Small intestine (tissue), 7 donors: ENCODE measurements around the gene THOP1. TPM values are rescaled to one million over a fixed set of nuclear protein-coding genes. Genes with fewer than 3 reads are reported as not detected.

Source experiments
- DNase-seq, 2 donors: peaks; one replicate each; pipeline versions ENCODE4 v3.0.0 to v3.0.0-alpha.2; 2013
- FAIRE-seq: peaks from 2 replicates; lab custom pipeline; 2012; peaks lifted over from hg19 to GRCh38; lab: Jason Lieb, UNC
- H3K27ac ChIP-seq, 3 donors: one replicate each; pipeline ENCODE4 v1.5.1; 2013; ENCODE audit warnings: low read length in 2 of 3, mild to moderate bottlenecking in 2 of 3, control low read depth in 1 of 3, inconsistent platforms in 1 of 3, low read depth in 1 of 3, moderate library complexity in 1 of 3
- H3K27me3 ChIP-seq, 3 donors: one replicate each; pipeline ENCODE4 v1.6.1; 2013; ENCODE audit warnings: low read length in 3 of 3, inconsistent platforms in 1 of 3; ENCODE audit not compliant: control insufficient read depth in 3 of 3, insufficient read depth in 3 of 3
- H3K36me3 ChIP-seq, 3 donors: one replicate each; pipeline ENCODE4 v1.6.1; 2013; ENCODE audit warnings: low read length in 3 of 3, inconsistent platforms in 1 of 3, low read depth in 1 of 3, mild to moderate bottlenecking in 1 of 3, moderate library complexity in 1 of 3; ENCODE audit not compliant: control insufficient read depth in 3 of 3, insufficient read depth in 2 of 3
- H3K4me1 ChIP-seq, 3 donors: one replicate each; pipeline ENCODE4 v1.6.1; 2013; ENCODE audit warnings: low read length in 2 of 3, inconsistent platforms in 1 of 3, low read depth in 1 of 3, mild to moderate bottlenecking in 1 of 3, moderate library complexity in 1 of 3; ENCODE audit not compliant: control insufficient read depth in 3 of 3, insufficient read depth in 2 of 3
- H3K4me3 ChIP-seq, 3 donors: one replicate each; pipeline ENCODE4 v1.5.1; 2013; ENCODE audit warnings: low read length in 3 of 3, control low read depth in 1 of 3, inconsistent platforms in 1 of 3, low read depth in 1 of 3, mild to moderate bottlenecking in 1 of 3, moderate library complexity in 1 of 3
- H3K9me3 ChIP-seq, 2 donors: one replicate each; pipeline ENCODE4 v1.6.1; 2013; ENCODE audit warnings: low read depth in 1 of 2, low read length in 1 of 2; ENCODE audit not compliant: control insufficient read depth in 2 of 2, insufficient read depth in 1 of 2
- WGBS, 3 donors: extraction: QIAGEN DNeasy Blood & Tissue Kit; methylation state at CpG; one replicate each; pipeline ENCODE4 v1.1.7; 2013; 5-methylcytosine and 5-hydroxymethylcytosine counted together
- polyA plus RNA-seq, 4 donors: library from polyadenylated mRNA; stranded (reverse) in 3 of 4; unstranded in 1 of 4; fragments of 200-250 nt in 3 of 4; fragments of 120-200 nt in 1 of 4; gene quantifications; one replicate each; pipeline versions ENCODE4 v1.2.1 to v1.2.3, GENCODE V29; 2013
- donor health status: healthy with polysubstance abuse.
- donor health status: control.
- donor health status: control.
- donor health status: Bipolar disorder and iron deficiency.
- donor health status: healthy.

Gene THOP1
- polyA plus RNA-seq, 4 donors: 36.6 to 86.3 (median 78.1) TPM

GRCh38 chr19:2819540-2820111, 34.3 kb downstream of the THOP1 start, which contains the start of gene ZNF554:
Gene ZNF554, plus strand, starts transcription at chr19:2819868. Its CDS starts 204 bp downstream, at chr19:2820072.
- DNase-seq (peak; percentile 93 to 98), FAIRE-seq (no peak)
- Histone ChIP-seq H3K9me3 (no peaks in the 10 kb centered on the region), H3K36me3 (peaks cover 0 to 35% (median 5%) of the 10 kb centered on the region in 3 donors), H3K27me3 (no peaks in the 10 kb centered on the region), H3K4me3 (peak within 1 kb of the TSS; percentile 76 to 93 (median 83)), H3K4me1 (peaks cover 0 to 4% (median 0%) of the 10 kb centered on the region in 3 donors), H3K27ac (no peak within 1 kb of the TSS)
- WGBS, 3 donors: 0% methylated on average over 44 to 64 of the region's 64 CpGs

GRCh38 chr19:2820112-2820702, 34.9 kb downstream of the THOP1 start:
- H3K4me1 ChIP-seq: peaks cover 0 to 4% (median 0%) of the 10 kb centered on the region in 3 donors
- 2 to 5% (median 2%) methylated on average over 22 to 36 of the region's 36 CpGs for WGBS, 3 donors
- no peak for FAIRE-seq

GRCh38 chr19:2822846-2823245, 37.5 kb downstream of the THOP1 start:
- Histone ChIP-seq H3K4me1 (peaks cover 0 to 4% (median 0%) of the 10 kb centered on the region in 3 donors), H3K9me3 (peaks cover 0 to 22% of the 10 kb centered on the region in 2 donors), H3K27me3 (no peaks in the 10 kb centered on the region), H3K4me3 (no peak overlapping the region), H3K27ac (no peak overlapping the region), H3K36me3 (peaks cover 0 to 34% (median 0%) of the 10 kb centered on the region in 3 donors)
- DNase-seq (no peak), FAIRE-seq (no peak)
- WGBS, 3 donors: 93 to 97% (median 94%) methylated on average over 5 of the region's 5 CpGs

More at GRCh38 chr19:2820112-2820702, 34.9 kb downstream of the THOP1 start:
- Histone ChIP-seq H3K4me3 (peak overlapping the region; percentile 76 to 93 (median 83)), H3K36me3 (peaks cover 0 to 30% (median 5%) of the 10 kb centered on the region in 3 donors), H3K27ac (no peak overlapping the region), H3K9me3 (peaks cover 0 to 2% of the 10 kb centered on the region in 2 donors), H3K27me3 (no peaks in the 10 kb centered on the region)
- no peak for DNase-seq

- Histone ChIP-seq H3K36me3 (peaks cover 0 to 42% (median 3%) of the 10 kb centered on the region in 3 donors), H3K4me1 (peaks cover 0 to 4% (median 0%) of the 10 kb centered on the region in 3 donors), H3K27ac (no peak overlapping the region), H3K9me3 (peaks cover 0 to 27% of the 10 kb centered on the region in 2 donors), H3K27me3 (no peaks in the 10 kb centered on the region), H3K4me3 (no peak overlapping the region)
- FAIRE-seq (no peak), DNase-seq (no peak)
- 79 to 93% (median 89%) methylated on average over 9 of the region's 9 CpGs for WGBS, 3 donors
Measured at GRCh38 chr19:2823646-2824045, 38.3 kb downstream of the THOP1 start.

GRCh38 chr19:2824129-2824528, 38.8 kb downstream of the THOP1 start:
- no peak for FAIRE-seq
- no peak for DNase-seq
- Histone ChIP-seq H3K9me3 (peaks cover 0 to 28% of the 10 kb centered on the region in 2 donors), H3K36me3 (peaks cover 0 to 43% (median 3%) of the 10 kb centered on the region in 3 donors), H3K27me3 (no peaks in the 10 kb centered on the region), H3K4me1 (peaks cover 0 to 4% (median 0%) of the 10 kb centered on the region in 3 donors), H3K27ac (no peak overlapping the region), H3K4me3 (no peak overlapping the region)
- 60 to 72% (median 68%) methylated on average over 8 of the region's 8 CpGs for WGBS, 3 donors

GRCh38 chr19:2827022-2827421, 41.7 kb downstream of the THOP1 start:
- Histone ChIP-seq H3K4me1 (no peaks in the 10 kb centered on the region), H3K27me3 (no peaks in the 10 kb centered on the region), H3K36me3 (peaks cover 0 to 45% (median 3%) of the 10 kb centered on the region in 3 donors), H3K4me3 (no peak overlapping the region), H3K27ac (no peak overlapping the region), H3K9me3 (peaks cover 0 to 47% of the 10 kb centered on the region in 2 donors)
- no peak for DNase-seq
- FAIRE-seq: no peak
- WGBS, 3 donors: 89 to 98% (median 92%) methylated on average over 2 of the region's 2 CpGs

GRCh38 chr19:2827840-2828489, 42.7 kb downstream of the THOP1 start:
- peaks cover 0 to 48% (median 8%) of the 10 kb centered on the region in 3 donors for H3K36me3 ChIP-seq
- WGBS, 3 donors: 87 to 95% (median 90%) methylated on average over 13 of the region's 13 CpGs
- H3K27ac ChIP-seq: no peak overlapping the region
- no peak overlapping the region for H3K4me3 ChIP-seq
- peaks cover 2 to 56% of the 10 kb centered on the region in 2 donors for H3K9me3 ChIP-seq
- no peaks in the 10 kb centered on the region for H3K27me3 ChIP-seq
- H3K4me1 ChIP-seq: no peaks in the 10 kb centered on the region
- DNase-seq: no peak
- no peak for FAIRE-seq

GRCh38 chr19:2834294-2834871, 49.1 kb downstream of the THOP1 start:
- 97 to 98% (median 97%) methylated on average over 19 of the region's 19 CpGs for WGBS, 3 donors
- FAIRE-seq (no peak), DNase-seq (no peak)
- peaks cover 5 to 88% of the 10 kb centered on the region in 2 donors for H3K9me3 ChIP-seq
- H3K27me3 ChIP-seq: peaks cover 0 to 2% (median 0%) of the 10 kb centered on the region in 3 donors
- H3K27ac ChIP-seq: no peak overlapping the region
- H3K4me3 ChIP-seq: no peak overlapping the region
- H3K36me3 ChIP-seq: peaks cover 4 to 49% (median 19%) of the 10 kb centered on the region in 3 donors
- H3K4me1 ChIP-seq: no peaks in the 10 kb centered on the region
